ENCODE data around the gene C4BPB. TPM values are rescaled to one million over a fixed set of nuclear protein-coding genes. Genes with fewer than 3 reads are reported as not detected.

The C4BPB gene
- total and polyA plus RNA-seq, 2 of the 13 experiments (the other 11 are each of a cell fraction or from before 2014, with no cell fraction given): 155 to 266 TPM

- TF ChIP-seq ZNF609 (CRISPR knock-in tag; IDR thresholded peaks at IDR 0.05; ENCODE audit: borderline replicate concordance): no peak
- no peak for TF ChIP-seq POLR2A (IDR thresholded peaks at IDR 0.05; ENCODE audit: insufficient read depth in 1 of 2, low read depth in 2 of 2, low read length in 2 of 2)
- TF ChIP-seq CEBPB (IDR thresholded peaks at IDR 0.05; ENCODE audit: borderline replicate concordance, low read depth, low read length): 0 out of 2 replicates have a peak, but pooled peaks have one; percentile 12
- TF ChIP-seq JARID2 (CRISPR knock-in tag; IDR thresholded peaks at IDR 0.05; ENCODE audit: insufficient replicate concordance): no peak
- TF ChIP-seq MAFF (IDR thresholded peaks at IDR 0.05; ENCODE audit: low read depth, low read length): no peak
- TF ChIP-seq PRDM15 (CRISPR knock-in tag; IDR thresholded peaks at IDR 0.05): no peak
Observed at GRCh38 chr1:207039380-207040180, 49.1 kb upstream of the C4BPB start (continued).
